ENCODE data around the gene COL4A1. TPM values are rescaled to one million over a fixed set of nuclear protein-coding genes. Genes with fewer than 3 reads are reported as not detected.

Gene COL4A1
- polyA plus RNA-seq, 2 of the 4 experiments (the other 2 are of a cell fraction), result 23.8 to 71.3 TPM

GRCh38 chr13:110324026-110324749, 17.2 kb upstream of the COL4A1 start:
- H3K27ac ChIP-seq, result peak overlapping the region; percentile 82 to 85; a peak in 5 of 6 replicates
- ATAC-seq (no peak), FAIRE-seq (no peak), DNase-seq (ENCODE audit: low read depth in 1 of 2, low spot score in 1 of 2) (no peak)
- WGBS (ENCODE audit: missing lambda C conversion rate), result 91% methylated on average over 10 of the region's 10 CpGs
- peaks cover 70% of the 10 kb centered on the region for H3K4me1 ChIP-seq
- no peaks in the 10 kb centered on the region for H3K9me3 ChIP-seq
- H3K4me3 ChIP-seq, result no peak overlapping the region
- POLR2A ChIA-PET, result interaction anchor here (1.4 to 2.3 kb wide), 2 partner anchors 17 to 24 kb away, joined by 3 to 15 read pairs; partner anchors contain the start of genes COL4A1 and COL4A2
- CTCF ChIA-PET, result interaction anchor here (0.7 to 1.7 kb wide), 6 partner anchors 11 to 102 kb away, joined by 3 to 6 read pairs (median 4); no protein-coding TSS in a partner anchor
- H3K4me2 ChIP-seq, result peak overlapping the region; percentile 31; the same call in 2 of the 3 replicates
- no peak for TF ChIP-seq NFE2L2 (conservative IDR thresholded peaks at IDR 0.05; ENCODE audit: low read length)
- TF ChIP-seq NPAS2 (CRISPR knock-in tag; IDR thresholded peaks at IDR 0.05; ENCODE audit: borderline replicate concordance), result no peak
- no peak for TF ChIP-seq TP53 (CRISPR knock-in tag; IDR thresholded peaks at IDR 0.05)
- no peak for TF ChIP-seq PHF8 (IDR thresholded peaks at IDR 0.05; ENCODE audit: borderline replicate concordance, low read depth)
- TF ChIP-seq, protein P1, sequence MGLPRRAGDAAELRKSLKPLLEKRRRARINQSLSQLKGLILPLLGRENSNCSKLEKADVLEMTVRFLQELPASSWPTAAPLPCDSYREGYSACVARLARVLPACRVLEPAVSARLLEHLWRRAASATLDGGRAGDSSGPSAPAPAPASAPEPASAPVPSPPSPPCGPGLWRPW (IDR thresholded peaks at IDR 0.05), result no peak
- TF ChIP-seq POLR2A (IDR thresholded peaks at IDR 0.05; ENCODE audit: low read length), result no peak
- TF ChIP-seq CTCF (IDR thresholded peaks at IDR 0.05), result no peak
- TF ChIP-seq SREBF2 (IDR thresholded peaks at IDR 0.05), result no peak

GRCh38 chr13:110323172-110323891, 16.4 kb upstream of the COL4A1 start:
- WGBS (ENCODE audit: missing lambda C conversion rate), result 39% methylated on average over 8 of the region's 8 CpGs
- peaks cover 79% of the 10 kb centered on the region for H3K4me1 ChIP-seq
- H3K27ac ChIP-seq, result peak overlapping the region; percentile 82 to 85
- H3K4me2 ChIP-seq, result peak overlapping the region; percentile 31
- CTCF ChIA-PET, result interaction anchor here (0.7 to 1.7 kb wide), 11 partner anchors 8 to 101 kb away, joined by 3 to 7 read pairs (median 4); no protein-coding TSS in a partner anchor
- DNase-seq (ENCODE audit: low read depth in 1 of 2, low spot score in 1 of 2) (peak in 1 of 2 experiments; percentile 61), ATAC-seq (peak; percentile 71 to 72), FAIRE-seq (no peak)
- H3K4me3 ChIP-seq, result no peak overlapping the region
- POLR2A ChIA-PET, result interaction anchor here (0.9 to 2.3 kb wide), 3 partner anchors 16 to 24 kb away, joined by 3 to 15 read pairs (median 3); partner anchors contain the start of genes COL4A1 and COL4A2
- no peaks in the 10 kb centered on the region for H3K9me3 ChIP-seq
- no peak for TF ChIP-seq RFX5 (IDR thresholded peaks at IDR 0.05)
- peak in 1 of 2 experiments; percentile 52; a peak in 1 of 5 replicates for TF ChIP-seq EP300 (IDR thresholded peaks at IDR 0.05)
- 0 out of 5 replicates have a peak, but pooled peaks of 1 of the 2 experiments have one; percentile 32 for TF ChIP-seq JUN (IDR thresholded peaks at IDR 0.05)
- TF ChIP-seq CHD4 (IDR thresholded peaks at IDR 0.05; ENCODE audit: borderline replicate concordance), result no peak
- TF ChIP-seq GATA3 (IDR thresholded peaks at IDR 0.05; ENCODE audit: borderline replicate concordance), result peak; percentile 38; the same call in 1 of the 2 replicates
- peak; percentile 36; the same call in 1 of the 2 replicates for TF ChIP-seq MAX (IDR thresholded peaks at IDR 0.05)
- no peak for TF ChIP-seq FOSL2 (IDR thresholded peaks at IDR 0.05)
- TF ChIP-seq FOSL2 (CRISPR knock-in tag; IDR thresholded peaks at IDR 0.05), result peak; percentile 37
- TF ChIP-seq JUNB (IDR thresholded peaks at IDR 0.05), result 0 out of 2 replicates have a peak, but pooled peaks have one; percentile 31

DNA sequence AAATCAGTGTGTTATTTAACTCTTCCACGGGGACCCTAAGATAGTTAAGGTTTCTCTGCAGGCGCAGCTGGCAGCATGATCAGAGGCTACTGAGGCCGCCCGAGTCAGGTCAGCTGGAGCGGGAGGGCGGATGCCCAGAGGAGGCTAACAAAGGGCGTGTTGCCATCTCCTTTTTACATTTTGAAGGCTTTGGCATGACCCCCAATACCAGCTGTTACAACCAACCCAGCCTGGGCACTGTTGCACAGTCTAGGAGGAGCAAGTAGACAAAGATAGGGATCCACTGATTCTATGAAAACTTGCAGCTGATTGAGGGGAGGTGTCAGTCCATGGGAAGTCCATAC, 15.8 kb upstream of the COL4A1 start:
- CTCF ChIA-PET, result interaction anchor here (0.8 to 1.7 kb wide), 10 partner anchors 9 to 96 kb away, joined by 3 to 7 read pairs (median 4); no protein-coding TSS in a partner anchor
- ATAC-seq (no peak), FAIRE-seq (no peak), DNase-seq (ENCODE audit: low read depth in 1 of 2, low spot score in 1 of 2) (no peak)
- POLR2A ChIA-PET, result interaction anchor here (0.9 to 2.3 kb wide), 3 partner anchors 16 to 25 kb away, joined by 3 to 15 read pairs (median 3); partner anchors contain the start of genes COL4A1 and COL4A2
- peak overlapping the region; percentile 82 to 85 for H3K27ac ChIP-seq
- peaks cover 81% of the 10 kb centered on the region for H3K4me1 ChIP-seq
- H3K4me2 ChIP-seq, result peak overlapping the region; percentile 31
- WGBS (ENCODE audit: missing lambda C conversion rate), result 88% methylated on average over 7 of the region's 7 CpGs
- no peak overlapping the region for H3K4me3 ChIP-seq
- no peaks in the 10 kb centered on the region for H3K9me3 ChIP-seq
- TF ChIP-seq CTCF (IDR thresholded peaks at IDR 0.05), result no peak
- TF ChIP-seq POLR2AphosphoS2 (conservative IDR thresholded peaks at IDR 0.05; ENCODE audit: low read length), result no peak
- TF ChIP-seq JUNB (IDR thresholded peaks at IDR 0.05), result no peak
- TF ChIP-seq MAX (IDR thresholded peaks at IDR 0.05), result no peak
- no peak for TF ChIP-seq EP300 (IDR thresholded peaks at IDR 0.05)
- TF ChIP-seq ELK1 (IDR thresholded peaks at IDR 0.05; ENCODE audit: low read depth, low read length), result no peak
- no peak for TF ChIP-seq CEBPB (IDR thresholded peaks at IDR 0.05)
- TF ChIP-seq ZSCAN20 (CRISPR knock-in tag; IDR thresholded peaks at IDR 0.05), result no peak
- TF ChIP-seq RCOR1 (IDR thresholded peaks at IDR 0.05; ENCODE audit: low read depth, low read length), result no peak

Data from A549 (cell line).